H9 (cell line): ENCODE data around the gene IL1RAPL2. TPM values are rescaled to one million over a fixed set of nuclear protein-coding genes. Genes with fewer than 3 reads are reported as not detected.
A peak's percentile ranks its signal among the peaks of the same experiment; 100 is the strongest.

Source experiments
- DNase-seq: peaks from one replicate; pipeline ENCODE4 v3.0.0-alpha.2; 2017
- H2AFZ ChIP-seq: one replicate; pipeline ENCODE4 v1.6.1; 2013; ENCODE audit warnings: mild to moderate bottlenecking, low read length, control low read depth, moderate library complexity
- H2AK5ac ChIP-seq: 2 replicates; pipeline ENCODE4 v1.6.1; 2013; ENCODE audit warnings: low read length, control low read depth, mixed read lengths; ENCODE audit not compliant: insufficient read length
- H2BK120ac ChIP-seq: one replicate; pipeline ENCODE4 v1.6.1; 2013; ENCODE audit warnings: low read depth, mild to moderate bottlenecking, low read length, control low read depth, inconsistent platforms; ENCODE audit not compliant: poor library complexity, severe bottlenecking
- H2BK12ac ChIP-seq: 2 replicates; pipeline ENCODE4 v1.6.1; 2013; ENCODE audit warnings: low read length, control low read depth, mixed read lengths, low read depth; ENCODE audit not compliant: insufficient read length
- H2BK15ac ChIP-seq: 2 replicates; pipeline ENCODE4 v1.6.1; 2013; ENCODE audit warnings: low read depth, low read length, control low read depth
- H2BK20ac ChIP-seq: one replicate; pipeline ENCODE4 v1.6.1; 2013; ENCODE audit warnings: low read depth, mild to moderate bottlenecking, low read length, control low read depth, inconsistent platforms; ENCODE audit not compliant: poor library complexity, severe bottlenecking
- H2BK5ac ChIP-seq: 2 replicates; pipeline ENCODE4 v1.6.1; 2013; ENCODE audit warnings: low read length, control low read depth, mixed read lengths; ENCODE audit not compliant: insufficient read length
- H3K14ac ChIP-seq: 2 replicates; pipeline ENCODE4 v1.6.1; 2013; ENCODE audit warnings: low read length, control low read depth; ENCODE audit not compliant: insufficient read depth
- H3K18ac ChIP-seq: 2 replicates; pipeline ENCODE4 v1.6.1; 2013; ENCODE audit warnings: low read depth, mild to moderate bottlenecking, mixed read lengths, low read length, control low read depth; ENCODE audit not compliant: insufficient read length
- H3K23ac ChIP-seq: 2 replicates; pipeline ENCODE4 v1.6.1; 2013; ENCODE audit warnings: low read length, control low read depth, mixed read lengths, low read depth; ENCODE audit not compliant: insufficient read length
- H3K23me2 ChIP-seq: 2 replicates; pipeline ENCODE4 v1.6.1; 2013; ENCODE audit warnings: low read depth, mild to moderate bottlenecking, mixed read lengths, low read length, control low read depth; ENCODE audit not compliant: insufficient read length, poor library complexity, severe bottlenecking
- H3K27ac ChIP-seq: 2 replicates; pipeline ENCODE4 v1.5.1; 2013; ENCODE audit warnings: low read length, control low read depth, mixed read lengths, low read depth; ENCODE audit not compliant: insufficient read length
- H3K27me3 ChIP-seq: 2 replicates; pipeline ENCODE4 v1.6.1; 2013; ENCODE audit warnings: low read length, control low read depth, inconsistent platforms; ENCODE audit not compliant: insufficient read depth
- H3K4ac ChIP-seq: 2 replicates; pipeline ENCODE4 v1.6.1; 2013; ENCODE audit warnings: low read depth, mild to moderate bottlenecking, control low read depth, inconsistent platforms, low read length, moderate library complexity
- H3K4me1 ChIP-seq: 2 replicates; pipeline ENCODE4 v1.6.1; 2013; ENCODE audit warnings: low read length, control low read depth, inconsistent platforms; ENCODE audit not compliant: insufficient read depth
- H3K4me2 ChIP-seq: 2 replicates; pipeline ENCODE4 v1.6.1; 2013; ENCODE audit warnings: low read length, control low read depth, mixed read lengths; ENCODE audit not compliant: insufficient read length, insufficient read depth
- H3K56ac ChIP-seq: 2 replicates; pipeline ENCODE4 v1.6.1; 2013; ENCODE audit warnings: low read depth, mild to moderate bottlenecking, mixed read lengths, low read length, control low read depth; ENCODE audit not compliant: insufficient read length
- H3K79me1 ChIP-seq: 2 replicates; pipeline ENCODE4 v1.6.1; 2013; ENCODE audit warnings: low read depth, mild to moderate bottlenecking, moderate library complexity, low read length, control low read depth, inconsistent platforms; ENCODE audit not compliant: insufficient read depth, poor library complexity, severe bottlenecking
- H3K79me2 ChIP-seq: 2 replicates; pipeline ENCODE4 v1.6.1; 2013; ENCODE audit warnings: low read length, control low read depth, inconsistent platforms; ENCODE audit not compliant: insufficient read depth
- H3K9ac ChIP-seq: 2 replicates; pipeline ENCODE4 v1.6.1; 2013; ENCODE audit warnings: low read length, control low read depth, mixed read lengths; ENCODE audit not compliant: insufficient read length; ENCODE audit errors: extremely low read depth
- H3K9me3 ChIP-seq: one replicate; pipeline ENCODE4 v1.6.1; 2013; ENCODE audit warnings: low read depth, low read length, inconsistent platforms; ENCODE audit not compliant: control insufficient read depth
- H3T11ph ChIP-seq: one replicate; pipeline ENCODE4 v1.6.1; 2013; ENCODE audit warnings: mild to moderate bottlenecking, low read length, control low read depth, inconsistent platforms
- H4K20me1 ChIP-seq: one replicate; pipeline ENCODE4 v1.6.1; 2013; ENCODE audit not compliant: control insufficient read depth, insufficient read length, insufficient read depth
- H4K5ac ChIP-seq: 2 replicates; pipeline ENCODE4 v1.6.1; 2013; ENCODE audit warnings: low read depth, mild to moderate bottlenecking, mixed read lengths, low read length, control low read depth; ENCODE audit not compliant: insufficient read length
- H4K8ac ChIP-seq: replicated peaks from 2 replicates; pipeline ENCODE4 v1.6.1; 2013; ENCODE audit warnings: low read length, control low read depth, mixed read lengths, low read depth; ENCODE audit not compliant: insufficient read length
- H4K91ac ChIP-seq: 2 replicates; pipeline ENCODE4 v1.6.1; 2013; ENCODE audit warnings: low read depth, mild to moderate bottlenecking, moderate library complexity, mixed read lengths, low read length, control low read depth; ENCODE audit not compliant: insufficient read length
- H3K27ac Mint-ChIP-seq, 3 experiments: 2 replicates in 2 of 3; 3 replicates in 1 of 3; pipeline ENCODE4 v1.8.0; 2020 to 2021; ENCODE audit warnings: mixed read lengths in 3 of 3, mild to moderate bottlenecking in 1 of 3, moderate library complexity in 1 of 3
- H3K27me3 Mint-ChIP-seq: 2 replicates; pipeline ENCODE4 v1.8.0; 2021; ENCODE audit warnings: low read depth, mild to moderate bottlenecking, moderate library complexity, mixed read lengths
- H3K36me3 Mint-ChIP-seq, 3 experiments: 2 replicates in 2 of 3; 3 replicates in 1 of 3; pipeline ENCODE4 v1.8.0; 2020 to 2021; ENCODE audit warnings: low read depth in 3 of 3, mixed read lengths in 3 of 3; ENCODE audit not compliant: insufficient read depth in 1 of 3
- H3K4me1 Mint-ChIP-seq, 2 experiments: 2 replicates each; pipeline ENCODE4 v1.8.0; 2020; ENCODE audit warnings: mixed read lengths in 2 of 2
- H3K4me3 Mint-ChIP-seq, 2 experiments: 2 replicates in 1 of 2; 3 replicates in 1 of 2; pipeline ENCODE4 v1.8.0; 2020 to 2021; ENCODE audit warnings: mild to moderate bottlenecking in 2 of 2, mixed read lengths in 2 of 2, moderate library complexity in 1 of 2
- H3K9me3 Mint-ChIP-seq, 2 experiments: 2 replicates in 1 of 2; 3 replicates in 1 of 2; pipeline ENCODE4 v1.8.0; 2020; ENCODE audit warnings: mild to moderate bottlenecking in 2 of 2, mixed read lengths in 2 of 2, moderate library complexity in 1 of 2
- CTCF ChIP-seq: fragments of 200-600 bp; sonication (generic); conservative IDR thresholded peaks from 3 replicates; pipeline ENCODE4 v1.8.0; 2021; ENCODE audit warnings: antibody characterized with exemption, mild to moderate bottlenecking
- total RNA-seq: library from RNA; stranded (reverse); gene quantifications from 2 replicates; pipeline ENCODE4 v1.2.1, GENCODE V29; 2021

IL1RAPL2 gene
- total RNA-seq, 1 experiment from 2014 or later, result not detected

DNA sequence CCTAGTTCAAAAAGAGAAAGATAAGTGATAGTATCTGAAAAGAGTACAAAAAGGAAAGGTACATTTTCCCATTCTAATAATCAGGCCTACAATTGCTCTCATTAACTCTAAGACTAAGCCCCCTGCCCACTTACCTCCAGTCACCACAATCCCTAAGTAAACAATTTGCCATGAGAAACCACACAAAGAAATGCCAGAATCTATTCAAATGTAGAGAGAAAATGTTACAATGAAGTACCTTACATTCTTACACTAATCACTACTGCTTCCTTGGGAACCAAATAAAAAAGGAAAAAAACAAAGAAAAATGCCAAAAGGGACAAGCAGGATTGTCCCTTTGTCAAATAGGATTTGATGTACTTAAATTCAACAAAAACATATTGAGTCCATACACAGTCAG lies 1068.2 kb downstream of the IL1RAPL2 start:
- Histone ChIP-seq H4K91ac (no peak overlapping the region), H2AFZ (no peak overlapping the region), H2BK120ac (no peak overlapping the region), H2AK5ac (no peak overlapping the region), H3K9me3 (no peaks in the 10 kb centered on the region), H3K27ac (peak overlapping the region; percentile 81), H2BK20ac (no peak overlapping the region), H4K8ac (no peak overlapping the region), H3K27me3 (no peaks in the 10 kb centered on the region), H4K5ac (no peak overlapping the region), H3T11ph (no peak overlapping the region), H3K14ac (no peak overlapping the region), H3K23me2 (no peaks in the 10 kb centered on the region), H3K23ac (no peak overlapping the region), H2BK12ac (no peak overlapping the region), H2BK15ac (no peak overlapping the region), H3K4me1 (peaks cover 6% of the 10 kb centered on the region; the same call in 1 of the 2 replicates), H3K79me1 (no peaks in the 10 kb centered on the region), H3K79me2 (no peaks in the 10 kb centered on the region), H3K18ac (no peak overlapping the region), H3K4me2 (no peak overlapping the region), H3K56ac (no peak overlapping the region), H3K4ac (no peak overlapping the region), H3K9ac (no peak overlapping the region), H4K20me1 (no peaks in the 10 kb centered on the region), H2BK5ac (no peak overlapping the region)
- peak overlapping the region; percentile 50 to 95 (median 94) for H3K27ac Mint-ChIP-seq
- peak overlapping the region in 1 of 2 experiments; percentile 39; a peak in 1 of 5 replicates for H3K4me3 Mint-ChIP-seq
- DNase-seq, result no peak
- peaks cover 0 to 32% of the 10 kb centered on the region in 2 experiments; a peak in 2 of 5 replicates for H3K9me3 Mint-ChIP-seq
- H3K36me3 Mint-ChIP-seq, result peaks cover 0 to 2% (median 0%) of the 10 kb centered on the region in 3 experiments; a peak in 4 of 7 replicates
- TF ChIP-seq CTCF, result no peak
- peaks cover 37 to 43% of the 10 kb centered on the region in 2 experiments for H3K4me1 Mint-ChIP-seq
- H3K27me3 Mint-ChIP-seq, result no peaks in the 10 kb centered on the region
